SW 1271 (cell line): ENCODE data around the gene COLGALT1.
"Not testable (repeated sequence)": the region's sequence is repeated elsewhere in the genome, so short reads cannot be mapped to it uniquely, and the experiment has no call there.

Experiments used
- DNase-seq, 2 experiments: peaks; one replicate each; lab custom pipeline; 2025; lab: John Stamatoyannopoulos, UW

COLGALT1 gene

DNA sequence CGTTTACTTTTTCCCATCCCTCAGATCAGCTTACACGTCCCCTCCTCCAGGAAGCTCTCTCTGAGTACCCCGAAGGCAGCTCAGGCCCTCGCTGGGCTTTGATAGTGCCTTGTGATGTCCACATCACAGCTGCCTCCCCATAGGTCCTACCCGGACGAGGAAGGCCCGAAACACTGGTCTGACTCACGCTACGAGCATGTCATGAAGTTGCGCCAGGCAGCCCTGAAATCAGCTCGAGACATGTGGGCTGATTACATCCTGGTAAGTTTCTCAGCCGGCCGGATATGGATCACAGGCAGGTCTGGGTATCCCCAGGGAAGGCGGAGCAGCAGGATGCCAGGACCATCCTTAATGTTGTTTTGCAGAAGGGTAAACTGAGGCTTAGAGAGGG lies 4.8 kb downstream of the COLGALT1 start:
- peak; percentile 88 to 94 for DNase-seq

DNA sequence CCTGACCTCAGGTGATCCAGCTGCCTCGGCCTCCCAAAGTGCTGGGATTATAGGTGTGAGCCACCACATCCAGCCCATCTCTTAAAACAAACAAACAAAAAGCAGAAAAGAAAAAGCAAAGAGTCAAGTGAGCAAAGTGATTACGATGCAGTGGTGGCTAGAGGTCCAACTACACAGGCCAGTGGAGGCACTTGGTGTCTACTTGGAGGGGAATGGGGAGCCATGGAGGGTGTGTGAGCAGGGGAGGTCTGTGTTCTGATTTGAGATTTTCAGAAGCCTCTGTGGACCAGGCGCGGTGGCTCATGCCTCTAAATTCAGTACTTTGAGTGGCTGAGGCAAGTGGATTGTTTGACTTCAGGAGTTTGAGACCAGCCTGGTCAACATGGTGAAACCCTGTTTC lies 6.6 kb downstream of the COLGALT1 start:
- DNase-seq: no peak

DNA sequence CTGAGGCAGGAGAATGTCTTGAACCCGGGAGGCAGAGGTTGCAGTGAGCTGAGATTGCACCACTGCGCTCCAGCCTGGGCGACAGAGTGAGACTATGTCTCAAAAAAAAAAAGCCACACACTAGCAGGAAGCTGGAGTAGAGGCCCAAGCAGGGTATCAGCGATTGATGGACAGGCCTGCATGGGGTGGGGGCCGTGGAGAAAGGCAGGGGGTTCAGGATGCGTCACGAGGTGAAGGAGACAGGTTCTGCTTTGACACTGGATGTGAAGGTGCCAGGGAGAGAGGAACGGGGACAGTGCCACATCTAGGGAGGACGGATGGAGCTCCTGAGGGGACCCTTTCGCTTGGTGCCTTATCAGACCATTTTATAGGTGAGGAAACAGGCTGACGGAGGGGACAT lies 7.1 kb downstream of the COLGALT1 start:
- no peak for DNase-seq

GRCh38 chr19:17564781-17565180 lies 9.3 kb downstream of the COLGALT1 start:
- no peak for DNase-seq

DNA sequence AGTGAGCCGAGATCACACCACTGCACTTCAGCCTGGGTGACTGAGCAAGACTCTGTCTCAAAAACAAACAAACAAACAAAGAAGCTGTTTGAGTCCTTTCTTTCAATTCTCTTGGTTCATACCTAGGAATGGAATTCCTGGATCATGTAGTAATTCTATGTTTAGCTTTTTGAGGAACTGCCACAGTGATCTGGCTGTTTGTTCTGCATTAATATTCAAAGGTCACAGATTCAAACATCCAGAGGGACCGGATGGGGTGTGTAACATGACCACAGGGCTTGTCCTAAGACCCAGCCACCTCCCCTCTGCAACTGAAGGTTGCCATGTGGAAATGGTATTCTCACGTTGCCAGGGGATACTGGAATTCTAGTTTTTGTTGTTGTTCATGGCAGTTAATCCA lies 10.2 kb downstream of the COLGALT1 start:
- no peak for DNase-seq

DNA sequence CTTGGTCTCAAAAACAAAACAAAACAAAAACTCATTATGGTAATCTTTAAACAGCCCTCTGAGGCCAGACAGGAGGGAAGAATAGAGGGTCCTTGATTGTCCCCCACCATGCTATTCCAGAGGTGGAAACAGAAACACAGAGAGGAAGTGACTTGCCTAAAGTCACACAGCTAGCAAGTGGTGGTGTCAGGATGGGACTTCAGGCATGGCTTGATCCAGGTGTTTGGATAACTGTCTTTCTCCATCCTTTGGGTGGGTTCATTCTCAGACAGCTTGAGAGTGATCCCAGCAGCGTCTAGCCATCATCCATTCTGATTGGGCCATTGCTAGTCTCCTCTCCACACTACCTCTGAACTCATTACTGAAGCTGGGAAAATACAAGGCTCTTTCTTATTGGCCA lies 12.5 kb downstream of the COLGALT1 start:
- no peak for DNase-seq

- DNase-seq: not testable (repeated sequence)
These were observed 14.8 kb downstream of the COLGALT1 start for GRCh38 chr19:17570291-17570690.

- DNase-seq: no peak
These were observed 15.3 kb downstream of the COLGALT1 start for GRCh38 chr19:17570791-17571190.

- no peak for DNase-seq
These were observed 17.2 kb downstream of the COLGALT1 start for GRCh38 chr19:17572638-17573037.

DNA sequence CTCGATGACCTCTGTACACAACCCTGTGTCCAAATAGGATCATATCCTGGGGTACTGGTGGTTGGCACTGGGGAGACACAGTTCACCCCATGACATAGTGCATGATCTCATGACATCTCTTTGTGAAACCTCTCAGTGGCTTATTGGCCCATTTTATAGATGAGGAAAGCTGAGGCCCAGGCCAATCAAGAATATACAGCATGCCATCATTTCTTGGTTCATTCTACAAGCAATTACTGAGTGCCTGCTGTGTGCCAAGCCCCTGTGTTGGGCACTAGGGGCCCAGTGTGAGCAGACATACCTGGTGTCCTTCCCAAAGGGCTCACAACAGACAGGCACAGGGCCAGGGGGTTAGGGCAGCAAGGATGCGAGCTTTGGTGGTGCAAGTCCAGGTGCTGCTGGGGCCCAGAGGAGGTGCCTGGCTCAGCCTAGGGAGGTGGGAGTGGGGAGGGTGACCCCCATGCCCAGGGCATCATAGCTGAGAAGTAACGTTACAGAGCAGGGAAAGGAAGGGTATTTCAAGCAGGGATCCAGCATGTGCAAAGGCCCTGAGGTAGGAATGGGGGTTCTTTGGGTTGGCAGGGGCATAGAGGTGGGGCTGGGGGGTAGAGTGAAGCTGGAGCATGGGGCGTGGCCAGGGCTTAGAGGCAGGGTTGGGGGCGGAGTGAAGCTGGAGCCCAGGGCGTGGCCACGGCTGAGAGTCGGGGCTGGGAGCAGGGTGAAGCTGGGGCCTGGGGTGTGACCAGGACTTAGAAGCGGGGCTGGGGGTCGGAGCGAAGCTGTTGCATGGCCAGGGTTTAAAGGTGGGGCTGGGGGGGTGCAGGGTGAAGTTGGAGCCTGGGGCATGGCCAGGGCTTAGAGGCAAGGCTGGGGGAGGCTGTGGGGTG lies 20.7 kb downstream of the COLGALT1 start:
- no peak for DNase-seq

- DNase-seq: peak in 1 of 2 experiments; percentile 26
These were observed 21.5 kb downstream of the COLGALT1 start for GRCh38 chr19:17576758-17577456.

GRCh38 chr19:17577457-17578097 lies 22.1 kb downstream of the COLGALT1 start:
- DNase-seq: no peak

- peak; percentile 53 to 75 for DNase-seq
These were observed 24.3 kb downstream of the COLGALT1 start for GRCh38 chr19:17579661-17580244.

DNA sequence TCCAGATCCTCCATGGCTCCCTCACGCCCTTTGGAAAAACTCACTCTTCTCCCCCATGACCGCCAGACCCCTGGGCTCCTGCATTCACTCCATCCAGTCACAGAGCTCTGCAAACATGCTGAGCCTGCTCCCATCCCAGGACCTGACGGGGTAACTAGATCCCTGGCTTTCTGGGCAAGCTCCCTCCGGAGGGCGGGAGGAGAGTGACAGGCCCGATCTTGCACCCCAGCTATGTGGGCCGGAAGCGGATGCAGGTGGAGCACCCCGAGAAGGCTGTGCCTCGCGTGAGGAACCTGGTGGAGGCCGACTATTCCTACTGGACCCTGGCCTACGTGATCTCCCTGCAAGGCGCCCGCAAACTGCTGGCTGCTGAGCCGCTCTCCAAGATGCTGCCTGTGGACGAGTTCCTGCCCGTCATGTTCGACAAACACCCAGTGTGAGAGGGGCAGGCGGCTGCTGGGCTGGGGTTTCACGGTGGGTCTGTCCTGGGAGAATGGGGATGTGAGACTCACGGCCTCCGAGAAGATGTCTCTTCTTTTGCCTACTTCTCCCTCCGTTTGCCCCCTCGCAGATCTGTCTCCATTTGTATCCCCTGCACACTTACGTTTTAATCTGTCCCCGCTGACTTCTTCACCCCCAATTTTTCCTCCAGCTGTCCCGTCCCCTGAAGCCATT lies 25.2 kb downstream of the COLGALT1 start:
- DNase-seq: no peak

- DNase-seq: no peak
These were observed 25.9 kb downstream of the COLGALT1 start for GRCh38 chr19:17581211-17581874.

DNA sequence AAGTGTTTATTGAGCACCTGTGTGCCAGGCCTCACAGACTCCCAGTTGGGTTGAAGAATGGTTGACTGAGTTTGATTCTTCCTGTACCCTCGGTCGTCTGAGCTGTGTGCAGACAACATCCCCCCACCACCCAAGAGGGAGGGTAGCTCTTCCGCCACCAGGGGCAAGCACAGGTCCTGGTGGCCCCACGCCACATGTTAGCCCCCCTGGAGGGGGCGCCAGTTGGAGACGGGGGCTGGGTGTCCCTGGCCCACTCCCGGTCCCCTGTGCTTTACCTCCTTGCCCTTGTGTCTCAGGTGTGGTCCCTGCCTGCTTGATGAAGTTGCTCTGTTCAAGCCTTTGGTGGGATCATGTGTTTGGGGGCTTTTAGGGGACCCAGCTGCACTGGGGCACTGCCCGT lies 27.2 kb downstream of the COLGALT1 start:
- no peak for DNase-seq

DNA sequence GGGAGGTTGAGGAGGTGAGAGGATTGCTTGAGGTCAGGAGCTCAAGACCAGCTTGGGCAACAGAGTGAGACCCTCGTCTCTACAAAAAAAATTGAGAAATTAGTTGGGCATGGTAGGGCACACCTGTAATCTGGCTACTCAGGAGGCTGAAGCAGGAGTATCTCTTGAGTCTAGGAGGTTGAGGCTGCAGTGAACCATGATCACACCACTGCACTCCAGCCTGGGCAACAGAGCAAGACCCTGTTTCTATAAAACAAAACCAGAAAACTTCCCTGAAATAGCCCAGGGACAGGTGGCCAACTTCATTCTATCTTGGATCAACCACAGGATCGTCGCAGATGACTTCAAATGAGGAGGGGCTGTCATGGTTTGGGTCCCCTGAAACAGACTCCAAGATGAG lies 28.7 kb downstream of the COLGALT1 start:
- DNase-seq: no peak

DNA sequence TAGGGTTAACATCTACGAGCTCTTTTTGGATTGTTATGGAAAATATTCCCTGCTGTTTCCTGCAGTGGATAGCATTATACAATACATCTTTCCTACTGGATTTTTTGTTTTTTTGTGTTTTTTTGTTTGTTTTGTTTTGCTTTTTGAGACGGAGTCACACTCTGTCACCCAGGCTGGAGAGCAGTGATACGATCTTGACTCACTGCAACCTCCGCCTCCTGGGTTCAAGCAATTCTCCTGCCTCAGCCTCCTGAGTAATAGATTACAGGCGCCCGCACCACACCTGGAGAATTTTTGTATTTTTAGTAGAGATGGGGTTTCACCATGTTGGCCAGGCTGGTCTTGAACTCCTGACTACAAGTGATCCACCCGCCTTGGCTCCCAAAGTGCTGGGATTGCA lies 29.9 kb downstream of the COLGALT1 start:
- DNase-seq: not testable (repeated sequence)

- no peak for DNase-seq
These were observed 35.4 kb downstream of the COLGALT1 start for GRCh38 chr19:17590866-17591265.

GRCh38 chr19:17594296-17594695 lies 38.8 kb downstream of the COLGALT1 start:
- not testable (repeated sequence) for DNase-seq

DNA sequence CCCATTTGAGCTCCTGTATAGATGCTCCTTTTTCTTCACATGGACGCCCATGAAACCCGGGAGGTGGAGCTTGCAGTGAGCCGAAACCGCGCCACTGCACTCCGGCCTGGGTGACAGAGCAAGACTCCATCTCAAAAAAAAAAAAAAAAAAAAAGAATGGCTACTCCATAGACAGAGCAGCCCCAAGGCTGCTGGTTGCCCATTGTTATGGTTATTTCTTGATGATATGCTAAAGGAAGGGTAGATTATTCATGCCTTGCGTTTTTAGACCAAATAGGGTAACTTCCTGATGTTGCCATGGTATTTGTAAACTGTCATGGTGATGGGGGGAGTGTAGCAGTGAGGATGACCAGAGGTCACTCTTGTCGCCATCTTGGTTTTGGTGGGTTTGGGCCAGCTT lies 42.6 kb downstream of the COLGALT1 start:
- not testable (repeated sequence) for DNase-seq
